Retinal pigment epithelial cell (primary cell): ENCODE data around the gene MKLN1.

Experiments used
- DNase-seq: peaks from one replicate; pipeline ENCODE4 v3.0.0-alpha.2; 2010; ENCODE audit warnings: low read depth
- H3K4me3 ChIP-seq: 2 replicates; pipeline ENCODE4 v1.5.1; 2011; ENCODE audit warnings: mild to moderate bottlenecking, low read length, control low read depth, moderate library complexity
- TF ChIP-seq, protein P1 (sequence below): conservative IDR thresholded peaks from 2 replicates; pipeline ENCODE4 v1.5.1; 2011; ENCODE audit warnings: low read depth, low read length, control low read depth, inconsistent platforms

MKLN1 gene

DNA sequence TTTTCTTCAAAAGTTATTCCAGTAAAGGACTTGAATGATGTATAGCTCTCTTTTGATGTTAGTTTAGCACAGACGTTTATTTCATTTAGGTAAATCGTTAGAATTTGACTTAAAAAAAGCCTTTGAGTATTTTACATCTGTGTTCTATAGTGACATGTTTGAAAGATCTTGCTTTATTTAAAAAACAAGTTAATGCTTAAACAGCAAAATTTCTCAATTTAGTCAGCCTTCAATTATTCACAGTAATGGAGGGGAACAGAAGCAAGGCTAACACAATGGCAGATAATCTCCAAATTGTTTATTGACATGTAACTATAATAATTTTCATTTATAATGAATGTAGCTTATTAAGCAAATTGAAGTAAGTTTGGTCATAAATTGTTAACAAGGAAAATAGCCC is 63.5 kb downstream of the MKLN1 start:
- DNase-seq: no peak
- TF ChIP-seq, protein P1, sequence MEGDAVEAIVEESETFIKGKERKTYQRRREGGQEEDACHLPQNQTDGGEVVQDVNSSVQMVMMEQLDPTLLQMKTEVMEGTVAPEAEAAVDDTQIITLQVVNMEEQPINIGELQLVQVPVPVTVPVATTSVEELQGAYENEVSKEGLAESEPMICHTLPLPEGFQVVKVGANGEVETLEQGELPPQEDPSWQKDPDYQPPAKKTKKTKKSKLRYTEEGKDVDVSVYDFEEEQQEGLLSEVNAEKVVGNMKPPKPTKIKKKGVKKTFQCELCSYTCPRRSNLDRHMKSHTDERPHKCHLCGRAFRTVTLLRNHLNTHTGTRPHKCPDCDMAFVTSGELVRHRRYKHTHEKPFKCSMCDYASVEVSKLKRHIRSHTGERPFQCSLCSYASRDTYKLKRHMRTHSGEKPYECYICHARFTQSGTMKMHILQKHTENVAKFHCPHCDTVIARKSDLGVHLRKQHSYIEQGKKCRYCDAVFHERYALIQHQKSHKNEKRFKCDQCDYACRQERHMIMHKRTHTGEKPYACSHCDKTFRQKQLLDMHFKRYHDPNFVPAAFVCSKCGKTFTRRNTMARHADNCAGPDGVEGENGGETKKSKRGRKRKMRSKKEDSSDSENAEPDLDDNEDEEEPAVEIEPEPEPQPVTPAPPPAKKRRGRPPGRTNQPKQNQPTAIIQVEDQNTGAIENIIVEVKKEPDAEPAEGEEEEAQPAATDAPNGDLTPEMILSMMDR: no peak
- no peak overlapping the region for H3K4me3 ChIP-seq

DNA sequence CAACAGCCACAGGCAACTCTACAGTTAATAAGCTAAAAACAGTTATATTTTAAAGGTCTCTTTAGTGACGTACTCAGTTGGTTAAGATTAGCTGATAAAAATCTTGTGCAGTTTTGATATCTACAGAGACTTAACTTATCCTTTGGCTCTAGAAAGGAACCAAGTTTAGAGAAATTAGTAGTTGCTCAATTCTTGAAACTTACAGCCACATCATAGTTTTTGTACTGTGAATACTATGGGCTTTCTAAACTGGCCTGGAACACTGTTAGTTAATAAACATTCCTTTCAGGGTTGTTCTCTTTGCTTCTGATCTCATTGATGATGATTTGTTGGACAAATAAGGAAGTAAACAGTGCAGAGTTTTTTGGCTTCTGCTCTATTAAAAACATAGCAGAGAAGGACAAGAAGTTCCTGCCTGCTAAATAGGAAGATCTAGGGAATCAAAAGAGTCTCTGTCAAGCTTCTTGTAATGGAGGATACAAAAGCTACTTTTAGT is 73.1 kb downstream of the MKLN1 start:
- TF ChIP-seq, protein P1: no peak
- H3K4me3 ChIP-seq: no peak overlapping the region
- no peak for DNase-seq

DNA sequence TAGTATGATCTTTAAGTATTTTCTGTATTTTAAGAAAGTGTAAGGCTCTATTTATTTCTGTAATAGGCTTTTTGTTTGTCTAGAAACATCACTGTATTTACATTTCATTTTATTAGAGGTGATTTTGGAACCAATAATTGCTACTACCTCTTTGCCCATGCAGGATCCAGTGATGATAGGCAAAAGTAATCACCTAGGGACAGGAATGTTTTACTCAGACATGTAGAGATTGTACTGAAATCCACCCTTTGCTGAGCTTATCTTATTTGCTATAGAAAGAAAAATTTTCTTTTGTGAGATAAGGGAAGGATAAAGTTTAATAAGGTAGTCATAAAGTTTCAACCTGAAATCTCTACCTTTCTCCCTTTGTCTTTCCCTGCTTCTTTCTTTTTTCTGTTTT is 73.5 kb downstream of the MKLN1 start:
- no peak for DNase-seq
- TF ChIP-seq, protein P1: no peak
- no peak overlapping the region for H3K4me3 ChIP-seq

DNA sequence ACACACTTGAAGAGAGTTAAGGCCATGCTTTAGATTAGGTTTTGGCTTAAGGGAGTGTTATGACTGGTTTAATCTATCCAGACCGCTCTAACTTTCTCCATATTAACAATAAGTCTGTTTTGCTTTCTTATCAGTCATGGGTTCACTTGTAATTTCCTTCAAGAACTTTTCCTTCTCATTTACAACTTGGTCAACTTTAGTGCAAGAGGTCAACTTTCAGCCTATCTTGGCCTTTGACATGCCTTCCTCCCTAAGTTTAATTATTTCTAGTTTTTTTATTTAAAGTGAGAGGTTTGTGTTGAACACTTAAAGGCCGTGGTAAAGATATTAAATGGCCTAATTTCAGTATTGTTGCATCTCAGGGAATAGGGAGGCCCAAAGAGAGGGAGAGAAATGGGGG is 75.6 kb downstream of the MKLN1 start:
- DNase-seq: no peak
- H3K4me3 ChIP-seq: no peak overlapping the region
- TF ChIP-seq, protein P1: no peak

DNA sequence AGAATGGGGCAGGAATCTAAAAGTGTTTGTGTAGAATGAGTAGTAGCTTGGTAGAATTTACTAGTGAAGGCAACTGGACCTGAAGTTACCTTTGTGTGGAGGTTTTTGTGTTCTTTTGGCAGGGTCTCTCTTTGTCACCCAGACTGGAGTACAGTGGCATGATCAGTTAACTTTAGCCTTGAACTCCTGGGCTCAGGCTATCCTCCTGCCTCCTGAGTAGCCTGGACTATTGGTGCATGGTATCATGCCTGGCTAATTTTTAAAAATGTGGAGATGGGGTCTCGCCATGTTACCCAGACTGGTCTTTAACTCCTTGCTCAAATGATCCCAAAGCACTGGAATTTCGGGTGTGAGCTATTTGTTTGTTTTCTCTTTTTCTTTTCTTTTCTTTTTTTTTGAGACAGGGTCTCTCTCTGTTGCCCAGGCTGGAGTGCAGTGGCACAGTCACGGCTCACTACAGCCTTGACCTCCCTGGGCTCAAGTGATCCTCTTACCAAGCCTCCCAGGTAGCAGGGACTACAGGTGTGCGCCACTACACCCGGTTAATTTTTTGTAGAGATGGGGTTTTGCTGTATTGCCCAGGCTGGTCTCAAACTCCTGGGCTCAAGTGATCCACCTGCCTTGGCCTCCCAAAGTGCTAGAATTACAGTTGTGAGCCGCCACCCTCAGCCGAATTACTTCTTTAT is 76.7 kb downstream of the MKLN1 start:
- no peak overlapping the region for H3K4me3 ChIP-seq
- TF ChIP-seq, protein P1: no peak
- DNase-seq: no peak

DNA sequence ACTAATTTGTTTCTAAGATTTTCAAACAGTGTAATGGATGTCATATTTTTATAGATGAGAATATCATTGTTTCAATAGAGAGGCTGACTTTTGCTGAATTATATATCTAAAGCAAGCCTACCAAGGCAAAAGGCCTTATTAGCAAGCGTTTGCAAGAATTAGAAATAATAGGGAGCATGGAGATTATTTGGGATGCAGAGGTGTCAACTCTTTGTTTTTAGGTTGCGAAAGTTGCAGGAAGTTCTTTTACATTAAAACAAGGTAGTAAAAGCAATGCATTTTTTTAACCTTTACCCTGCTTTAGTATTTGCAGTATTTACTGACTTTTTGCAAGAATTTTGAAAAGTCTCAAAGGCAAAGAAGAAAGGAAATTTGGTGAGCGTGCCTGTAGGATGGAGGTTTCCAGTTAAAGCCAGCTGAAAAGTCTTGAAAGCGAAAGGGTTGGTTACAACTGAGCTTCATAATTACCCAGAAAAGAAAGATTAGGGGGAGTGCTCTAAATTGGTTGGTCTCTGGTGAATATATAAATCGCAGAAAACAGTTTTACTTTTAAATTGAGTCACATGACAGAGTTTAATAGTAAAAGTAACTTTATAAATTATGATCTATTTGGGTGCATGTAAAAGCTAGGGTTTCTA is 81.6 kb downstream of the MKLN1 start:
- H3K4me3 ChIP-seq: no peak overlapping the region
- TF ChIP-seq, protein P1: no peak
- DNase-seq: no peak

DNA sequence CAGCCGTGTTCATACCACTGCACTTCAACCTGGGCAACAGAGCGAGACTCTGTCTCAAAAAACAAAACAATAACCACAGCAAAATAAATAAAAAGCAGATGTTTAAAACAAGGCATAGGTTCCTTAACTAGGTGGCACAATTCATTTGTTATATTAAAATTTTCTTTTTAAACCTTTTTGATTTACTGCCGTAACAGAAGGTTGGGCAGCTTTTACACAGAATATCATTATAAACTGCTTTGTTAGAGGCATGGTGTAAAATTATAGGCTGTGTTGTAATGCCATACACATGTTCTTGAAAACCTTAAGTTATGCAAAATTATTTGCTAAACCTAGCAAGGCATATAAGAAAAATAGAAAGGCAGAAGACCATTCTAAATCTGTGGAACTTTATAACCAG is 84.4 kb downstream of the MKLN1 start:
- no peak for DNase-seq
- no peak overlapping the region for H3K4me3 ChIP-seq
- TF ChIP-seq, protein P1: no peak
